Trophoblast cell (in vitro differentiated cells and primary cell): ENCODE data around the gene OBSCN.

Source experiments
- DNase-seq, 2 donors: peaks; one replicate each; pipeline ENCODE4 v3.0.0-alpha.2; 2016
- H2AFZ ChIP-seq: 2 replicates; pipeline ENCODE4 v1.6.1; 2013; ENCODE audit warnings: low read length, moderate library complexity, mild to moderate bottlenecking; ENCODE audit not compliant: insufficient read depth, poor library complexity
- H2AK5ac ChIP-seq: 2 replicates; pipeline ENCODE4 v1.6.1; 2013; ENCODE audit warnings: mild to moderate bottlenecking, low read length
- H2BK120ac ChIP-seq: 2 replicates; pipeline ENCODE4 v1.6.1; 2013; ENCODE audit warnings: low read length, mild to moderate bottlenecking, moderate library complexity; ENCODE audit not compliant: insufficient read depth, poor library complexity
- H2BK12ac ChIP-seq: 2 replicates; pipeline ENCODE4 v1.6.1; 2013; ENCODE audit warnings: mild to moderate bottlenecking, low read length, moderate library complexity
- H2BK5ac ChIP-seq: 2 replicates; pipeline ENCODE4 v1.6.1; 2013; ENCODE audit warnings: low read length, low read depth, moderate library complexity, mild to moderate bottlenecking; ENCODE audit not compliant: poor library complexity
- H3K14ac ChIP-seq: 2 replicates; pipeline ENCODE4 v1.6.1; 2013; ENCODE audit warnings: mild to moderate bottlenecking, low read length
- H3K18ac ChIP-seq: 2 replicates; pipeline ENCODE4 v1.6.1; 2013; ENCODE audit warnings: mild to moderate bottlenecking, low read length
- H3K23ac ChIP-seq: 2 replicates; pipeline ENCODE4 v1.6.1; 2013; ENCODE audit warnings: low read length
- H3K27ac ChIP-seq: 2 replicates; pipeline ENCODE4 v1.5.1; 2013; ENCODE audit warnings: low read depth, mild to moderate bottlenecking, inconsistent platforms, low read length, moderate library complexity
- H3K27me3 ChIP-seq: 2 replicates; pipeline ENCODE4 v1.6.1; 2013; ENCODE audit warnings: inconsistent platforms, mild to moderate bottlenecking, low read length, moderate library complexity; ENCODE audit not compliant: insufficient read depth
- H3K36me3 ChIP-seq, 2 experiments: 1 replicate in 1 of 2; 2 replicates in 1 of 2; pipeline ENCODE4 v1.6.1; 2013; ENCODE audit warnings: low read length in 2 of 2, mild to moderate bottlenecking in 2 of 2, moderate library complexity in 1 of 2; ENCODE audit not compliant: insufficient read depth in 2 of 2, control insufficient read depth in 1 of 2
- H3K4ac ChIP-seq: 2 replicates; pipeline ENCODE4 v1.6.1; 2013; ENCODE audit warnings: low read depth, mild to moderate bottlenecking, low read length, moderate library complexity
- H3K4me1 ChIP-seq, 2 experiments: 1 replicate in 1 of 2; 2 replicates in 1 of 2; pipeline ENCODE4 v1.6.1; 2013; ENCODE audit warnings: low read length in 2 of 2, mild to moderate bottlenecking in 2 of 2, moderate library complexity in 1 of 2; ENCODE audit not compliant: insufficient read depth in 2 of 2, control insufficient read depth in 1 of 2
- H3K4me2 ChIP-seq: 2 replicates; pipeline ENCODE4 v1.6.1; 2013; ENCODE audit warnings: inconsistent platforms, mild to moderate bottlenecking, low read length, moderate library complexity
- H3K4me3 ChIP-seq: 2 replicates; pipeline ENCODE4 v1.5.1; 2013; ENCODE audit warnings: mild to moderate bottlenecking, low read depth, low read length, inconsistent platforms
- H3K79me1 ChIP-seq: one replicate; pipeline ENCODE4 v1.6.1; 2013; ENCODE audit warnings: low read length
- H3K79me2 ChIP-seq: 2 replicates; pipeline ENCODE4 v1.6.1; 2013; ENCODE audit warnings: low read length, mild to moderate bottlenecking; ENCODE audit not compliant: control insufficient read depth, insufficient read depth, poor library complexity
- H3K9ac ChIP-seq: 2 replicates; pipeline ENCODE4 v1.6.1; 2013; ENCODE audit warnings: mild to moderate bottlenecking, low read length
- H3K9me3 ChIP-seq: 2 replicates; pipeline ENCODE4 v1.6.1; 2013; ENCODE audit warnings: low read depth, mild to moderate bottlenecking, control low read depth, inconsistent platforms, low read length; ENCODE audit not compliant: insufficient read depth
- H4K12ac ChIP-seq: 2 replicates; pipeline ENCODE4 v1.6.1; 2013; ENCODE audit warnings: low read depth, mild to moderate bottlenecking, low read length, moderate library complexity
- H4K8ac ChIP-seq: 2 replicates; pipeline ENCODE4 v1.6.1; 2013; ENCODE audit warnings: low read depth, mild to moderate bottlenecking, low read length, moderate library complexity
- H4K91ac ChIP-seq: one replicate; pipeline ENCODE4 v1.6.1; 2013; ENCODE audit warnings: low read depth, mild to moderate bottlenecking, low read length, moderate library complexity
- WGBS: extraction: QIAGEN DNeasy Blood & Tissue Kit; methylation state at CpG from one replicate; pipeline ENCODE4 v1.1.7; 2013; ENCODE audit warnings: missing lambda C conversion rate; ENCODE audit not compliant: insufficient read length, insufficient coverage; ENCODE audit errors: extremely low coverage; 5-methylcytosine and 5-hydroxymethylcytosine counted together

OBSCN gene

DNA sequence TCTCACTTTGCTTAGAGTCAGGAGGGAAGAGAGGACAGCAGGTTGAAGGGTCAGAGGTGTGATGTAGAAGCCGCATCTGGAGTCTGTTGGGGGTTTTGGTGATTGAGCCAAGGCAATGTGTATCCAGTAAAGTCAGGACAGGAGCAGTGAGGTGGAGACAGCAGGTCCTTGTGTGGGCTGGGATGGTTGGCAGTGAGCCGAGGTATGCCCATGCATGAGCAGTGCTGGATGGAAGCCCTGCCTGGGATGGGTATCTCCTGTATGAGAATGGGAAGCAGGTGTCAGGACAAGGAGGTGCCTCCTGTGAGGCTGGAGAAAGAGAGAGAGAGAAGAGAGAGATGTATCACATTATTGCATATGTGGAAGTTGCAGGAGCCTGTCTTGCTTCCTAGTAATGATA, 90.0 kb downstream of the OBSCN start:
- H3K4me2 ChIP-seq, result no peak overlapping the region
- H2BK5ac ChIP-seq, result no peak overlapping the region
- H3K4ac ChIP-seq, result no peak overlapping the region
- H2AK5ac ChIP-seq, result no peak overlapping the region
- H2BK12ac ChIP-seq, result no peak overlapping the region
- H3K4me3 ChIP-seq, result no peak overlapping the region
- no peak overlapping the region for H3K9ac ChIP-seq
- H3K27me3 ChIP-seq, result no peaks in the 10 kb centered on the region
- H3K4me1 ChIP-seq, result no peaks in the 10 kb centered on the region
- no peaks in the 10 kb centered on the region for H3K79me1 ChIP-seq
- H3K18ac ChIP-seq, result no peak overlapping the region
- no peak overlapping the region for H2BK120ac ChIP-seq
- no peak overlapping the region for H4K8ac ChIP-seq
- no peak overlapping the region for H3K27ac ChIP-seq
- H3K23ac ChIP-seq, result no peak overlapping the region
- H2AFZ ChIP-seq, result no peak overlapping the region
- peaks cover 33% of the 10 kb centered on the region for H3K9me3 ChIP-seq
- H4K12ac ChIP-seq, result no peak overlapping the region
- no peaks in the 10 kb centered on the region for H3K79me2 ChIP-seq
- no peak overlapping the region for H3K14ac ChIP-seq
- no CpG with 5 or more reads among the region's 2 CpGs for WGBS
- no peak for DNase-seq
- H4K91ac ChIP-seq, result no peak overlapping the region
- H3K36me3 ChIP-seq, result peaks cover 9 to 15% of the 10 kb centered on the region in 2 experiments

DNA sequence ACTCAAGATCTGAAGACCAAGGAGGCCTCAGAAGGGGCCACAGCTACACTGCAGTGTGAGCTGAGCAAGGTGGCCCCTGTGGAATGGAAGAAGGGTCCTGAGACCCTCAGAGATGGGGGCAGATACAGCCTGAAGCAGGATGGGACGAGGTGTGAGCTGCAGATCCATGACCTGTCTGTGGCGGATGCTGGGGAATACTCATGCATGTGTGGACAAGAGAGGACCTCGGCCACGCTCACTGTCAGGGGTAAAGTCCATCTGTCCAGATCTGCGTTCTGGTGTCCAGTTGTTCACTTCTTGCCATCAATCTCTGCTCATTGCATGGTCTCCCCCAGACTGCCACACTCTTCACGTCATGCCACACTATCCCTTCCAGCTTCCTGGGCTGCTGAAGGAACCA, 90.6 kb downstream of the OBSCN start:
- no peak overlapping the region for H3K9ac ChIP-seq
- H3K9me3 ChIP-seq, result peaks cover 35% of the 10 kb centered on the region
- no peak overlapping the region for H2AFZ ChIP-seq
- H3K14ac ChIP-seq, result no peak overlapping the region
- no peaks in the 10 kb centered on the region for H3K79me1 ChIP-seq
- H4K12ac ChIP-seq, result no peak overlapping the region
- H2BK12ac ChIP-seq, result no peak overlapping the region
- H3K27me3 ChIP-seq, result no peaks in the 10 kb centered on the region
- no peak overlapping the region for H2BK5ac ChIP-seq
- no peak for DNase-seq
- H3K23ac ChIP-seq, result no peak overlapping the region
- no peak overlapping the region for H4K8ac ChIP-seq
- peaks cover 14 to 15% of the 10 kb centered on the region in 2 experiments for H3K36me3 ChIP-seq
- H2BK120ac ChIP-seq, result no peak overlapping the region
- H4K91ac ChIP-seq, result no peak overlapping the region
- H3K4me2 ChIP-seq, result no peak overlapping the region
- no peak overlapping the region for H2AK5ac ChIP-seq
- H3K79me2 ChIP-seq, result no peaks in the 10 kb centered on the region
- no CpG with 5 or more reads among the region's 6 CpGs for WGBS
- H3K4me3 ChIP-seq, result no peak overlapping the region
- no peak overlapping the region for H3K4ac ChIP-seq
- no peak overlapping the region for H3K27ac ChIP-seq
- no peaks in the 10 kb centered on the region for H3K4me1 ChIP-seq
- no peak overlapping the region for H3K18ac ChIP-seq

DNA sequence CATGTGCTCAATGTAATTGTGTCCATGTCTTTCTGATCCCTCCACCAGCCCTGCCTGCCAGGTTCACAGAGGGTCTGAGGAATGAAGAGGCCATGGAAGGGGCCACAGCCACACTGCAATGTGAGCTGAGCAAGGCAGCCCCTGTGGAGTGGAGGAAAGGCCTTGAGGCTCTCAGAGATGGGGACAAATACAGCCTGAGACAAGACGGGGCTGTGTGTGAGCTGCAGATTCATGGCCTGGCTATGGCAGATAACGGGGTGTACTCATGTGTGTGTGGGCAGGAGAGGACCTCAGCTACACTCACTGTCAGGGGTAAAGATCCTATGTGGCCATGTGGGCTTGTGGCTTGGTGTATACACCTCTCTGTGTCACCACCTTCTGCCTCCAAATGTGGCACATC, 91.4 kb downstream of the OBSCN start:
- no peak overlapping the region for H3K9ac ChIP-seq
- no peak overlapping the region for H4K91ac ChIP-seq
- no peak overlapping the region for H2BK12ac ChIP-seq
- H2AFZ ChIP-seq, result no peak overlapping the region
- H4K12ac ChIP-seq, result no peak overlapping the region
- H3K79me2 ChIP-seq, result no peaks in the 10 kb centered on the region
- no peak overlapping the region for H3K14ac ChIP-seq
- no CpG with 5 or more reads among the region's 2 CpGs for WGBS
- no peak overlapping the region for H3K4me3 ChIP-seq
- H3K23ac ChIP-seq, result no peak overlapping the region
- no peaks in the 10 kb centered on the region for H3K4me1 ChIP-seq
- H4K8ac ChIP-seq, result no peak overlapping the region
- peaks cover 15 to 19% of the 10 kb centered on the region in 2 experiments for H3K36me3 ChIP-seq
- H3K27ac ChIP-seq, result no peak overlapping the region
- H2BK120ac ChIP-seq, result no peak overlapping the region
- no peak overlapping the region for H2AK5ac ChIP-seq
- H3K79me1 ChIP-seq, result no peaks in the 10 kb centered on the region
- no peak overlapping the region for H2BK5ac ChIP-seq
- no peak overlapping the region for H3K18ac ChIP-seq
- DNase-seq, result no peak
- no peak overlapping the region for H3K4me2 ChIP-seq
- H3K27me3 ChIP-seq, result no peaks in the 10 kb centered on the region
- H3K4ac ChIP-seq, result no peak overlapping the region
- H3K9me3 ChIP-seq, result peaks cover 39% of the 10 kb centered on the region

DNA sequence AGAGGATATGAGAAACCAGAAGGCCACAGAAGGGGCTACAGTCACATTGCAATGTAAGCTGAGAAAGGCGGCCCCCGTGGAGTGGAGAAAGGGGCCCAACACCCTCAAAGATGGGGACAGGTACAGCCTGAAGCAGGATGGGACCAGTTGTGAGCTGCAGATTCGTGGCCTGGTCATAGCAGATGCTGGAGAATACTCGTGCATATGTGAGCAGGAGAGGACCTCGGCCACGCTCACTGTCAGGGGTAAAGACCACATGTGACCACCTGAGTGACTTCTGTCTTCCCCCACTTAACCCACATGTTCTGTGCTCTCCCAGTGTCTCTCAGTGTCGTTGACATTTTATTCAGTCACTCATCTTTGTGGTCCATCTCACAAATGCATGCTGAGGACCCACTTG, 92.1 kb downstream of the OBSCN start:
- Histone ChIP-seq H3K27ac (no peak overlapping the region), H4K91ac (no peak overlapping the region), H4K8ac (no peak overlapping the region), H3K36me3 (peaks cover 15 to 17% of the 10 kb centered on the region in 2 experiments), H2BK12ac (no peak overlapping the region), H3K14ac (no peak overlapping the region), H3K27me3 (no peaks in the 10 kb centered on the region), H3K9ac (no peak overlapping the region), H4K12ac (no peak overlapping the region), H3K79me1 (no peaks in the 10 kb centered on the region), H3K18ac (no peak overlapping the region), H3K4ac (no peak overlapping the region), H2BK120ac (no peak overlapping the region), H3K4me2 (no peak overlapping the region), H3K4me1 (no peaks in the 10 kb centered on the region), H3K23ac (no peak overlapping the region), H2AFZ (no peak overlapping the region), H3K4me3 (no peak overlapping the region), H2BK5ac (no peak overlapping the region), H3K79me2 (no peaks in the 10 kb centered on the region), H3K9me3 (peaks cover 37% of the 10 kb centered on the region), H2AK5ac (no peak overlapping the region)
- DNase-seq, result no peak
- WGBS, result no CpG with 5 or more reads among the region's 7 CpGs
